Smooth muscle cell (in vitro differentiated cells): ENCODE measurements around the gene OR10A2. TPM values are rescaled to one million over a fixed set of nuclear protein-coding genes. Genes with fewer than 3 reads are reported as not detected.

Source experiments
- DNase-seq: peaks from one replicate; lab custom pipeline; 2025; ENCODE audit not compliant: unreplicated experiment; lab: John Stamatoyannopoulos, UW
- H2AFZ ChIP-seq: fragments of 200-600 bp; sonication (generic); 2 replicates; pipeline ENCODE4 v1.6.0; 2016; ENCODE audit warnings: antibody characterized with exemption, low read depth, mild to moderate bottlenecking
- H3F3A ChIP-seq: fragments of 200-600 bp; sonication (generic); 2 replicates; pipeline ENCODE4 v1.6.0; 2017; ENCODE audit warnings: antibody characterized with exemption, low read depth
- H3K27ac ChIP-seq: fragments of 200-600 bp; sonication (generic); 2 replicates; pipeline ENCODE4 v1.5.1; 2016; ENCODE audit warnings: low read depth, mild to moderate bottlenecking
- H3K27me3 ChIP-seq: fragments of 200-600 bp; sonication (generic); 2 replicates; pipeline ENCODE4 v1.6.1; 2016; ENCODE audit warnings: low read depth, mild to moderate bottlenecking
- H3K36me3 ChIP-seq: fragments of 200-600 bp; sonication (generic); 2 replicates; pipeline ENCODE4 v1.5.1; 2016; ENCODE audit warnings: low read depth
- H3K4me1 ChIP-seq: fragments of 200-600 bp; sonication (generic); 2 replicates; pipeline ENCODE4 v1.5.1; 2016; ENCODE audit warnings: low read depth
- H3K4me2 ChIP-seq: fragments of 200-600 bp; sonication (generic); 2 replicates; pipeline ENCODE4 v1.6.0; 2016; ENCODE audit warnings: mild to moderate bottlenecking
- H3K4me3 ChIP-seq: fragments of 200-600 bp; sonication (generic); 2 replicates; pipeline ENCODE4 v1.5.1; 2016; ENCODE audit warnings: mild to moderate bottlenecking
- H3K79me2 ChIP-seq: fragments of 200-600 bp; sonication (generic); 2 replicates; pipeline ENCODE4 v1.6.0; 2016; ENCODE audit warnings: low read depth, mild to moderate bottlenecking
- H3K9ac ChIP-seq: fragments of 200-600 bp; sonication (generic); 2 replicates; pipeline ENCODE4 v1.6.0; 2016; ENCODE audit warnings: low read depth
- H3K9me3 ChIP-seq: fragments of 200-600 bp; sonication (generic); replicated peaks from 2 replicates; pipeline ENCODE4 v1.5.1; 2016; ENCODE audit warnings: low read depth
- H4K20me1 ChIP-seq: fragments of 200-600 bp; sonication (generic); 2 replicates; pipeline ENCODE4 v1.6.0; 2016; ENCODE audit warnings: low read depth
- WGBS: methylation state at CpG from one replicate; pipeline ENCODE4 v1.1.7; 2016; ENCODE audit warnings: low lambda C conversion rate; 5-methylcytosine and 5-hydroxymethylcytosine counted together
- polyA plus RNA-seq: library from polyadenylated mRNA; unstranded; fragments of >200 nt; fragmentation: Nextera tagmentation; extraction: Ambion mirVana; gene quantifications from 2 replicates; pipeline ENCODE4 v1.2.1, GENCODE V29; 2016
- total RNA-seq: library from RNA; depleted of rRNA; stranded (reverse); fragments of >200 nt; gene quantifications from 2 replicates; pipeline ENCODE4 v1.2.3, GENCODE V29; 2014
- TF ChIP-seq, protein P1 (sequence below): fragments of 200-600 bp; sonication (generic); IDR thresholded peaks from 2 replicates; pipeline ENCODE4 v1.5.1; 2017; ENCODE audit warnings: borderline replicate concordance, mild to moderate bottlenecking, antibody characterized with exemption; ENCODE audit not compliant: insufficient read depth, poor library complexity, severe bottlenecking

The OR10A2 gene
- total and polyA plus RNA-seq, 2 experiments from 2014 or later, result not detected

DNA sequence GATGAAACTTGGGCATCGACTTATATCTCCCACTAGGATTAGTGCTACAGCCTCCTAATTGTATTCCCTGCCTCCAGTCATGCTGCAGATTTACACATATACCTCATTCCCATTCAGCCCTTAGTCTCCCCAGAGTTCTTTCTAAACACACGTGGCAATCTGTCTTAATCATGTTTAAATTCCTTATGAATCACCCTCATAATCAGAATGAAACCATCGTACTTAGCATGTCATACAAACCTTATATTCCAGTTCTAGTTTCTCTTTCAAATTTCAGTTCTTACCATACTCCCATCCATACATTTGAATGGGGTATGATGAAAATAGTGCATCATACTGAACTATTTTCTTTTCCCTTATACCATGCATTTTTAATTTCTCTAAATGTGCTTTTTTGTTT is 6.0 kb upstream of the OR10A2 start:
- Histone ChIP-seq H3K36me3 (no peaks in the 10 kb centered on the region), H3K79me2 (no peaks in the 10 kb centered on the region), H3K27me3 (no peaks in the 10 kb centered on the region), H3K27ac (no peak overlapping the region), H3K9ac (no peak overlapping the region), H4K20me1 (no peaks in the 10 kb centered on the region), H2AFZ (no peak overlapping the region), H3K4me3 (no peak overlapping the region), H3K9me3 (no peaks in the 10 kb centered on the region), H3K4me2 (no peak overlapping the region), H3F3A (no peaks in the 10 kb centered on the region), H3K4me1 (no peaks in the 10 kb centered on the region)
- TF ChIP-seq, protein P1, sequence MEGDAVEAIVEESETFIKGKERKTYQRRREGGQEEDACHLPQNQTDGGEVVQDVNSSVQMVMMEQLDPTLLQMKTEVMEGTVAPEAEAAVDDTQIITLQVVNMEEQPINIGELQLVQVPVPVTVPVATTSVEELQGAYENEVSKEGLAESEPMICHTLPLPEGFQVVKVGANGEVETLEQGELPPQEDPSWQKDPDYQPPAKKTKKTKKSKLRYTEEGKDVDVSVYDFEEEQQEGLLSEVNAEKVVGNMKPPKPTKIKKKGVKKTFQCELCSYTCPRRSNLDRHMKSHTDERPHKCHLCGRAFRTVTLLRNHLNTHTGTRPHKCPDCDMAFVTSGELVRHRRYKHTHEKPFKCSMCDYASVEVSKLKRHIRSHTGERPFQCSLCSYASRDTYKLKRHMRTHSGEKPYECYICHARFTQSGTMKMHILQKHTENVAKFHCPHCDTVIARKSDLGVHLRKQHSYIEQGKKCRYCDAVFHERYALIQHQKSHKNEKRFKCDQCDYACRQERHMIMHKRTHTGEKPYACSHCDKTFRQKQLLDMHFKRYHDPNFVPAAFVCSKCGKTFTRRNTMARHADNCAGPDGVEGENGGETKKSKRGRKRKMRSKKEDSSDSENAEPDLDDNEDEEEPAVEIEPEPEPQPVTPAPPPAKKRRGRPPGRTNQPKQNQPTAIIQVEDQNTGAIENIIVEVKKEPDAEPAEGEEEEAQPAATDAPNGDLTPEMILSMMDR, result no peak
- WGBS, result 41% methylated on average over 3 of the region's 3 CpGs
- no peak for DNase-seq

DNA sequence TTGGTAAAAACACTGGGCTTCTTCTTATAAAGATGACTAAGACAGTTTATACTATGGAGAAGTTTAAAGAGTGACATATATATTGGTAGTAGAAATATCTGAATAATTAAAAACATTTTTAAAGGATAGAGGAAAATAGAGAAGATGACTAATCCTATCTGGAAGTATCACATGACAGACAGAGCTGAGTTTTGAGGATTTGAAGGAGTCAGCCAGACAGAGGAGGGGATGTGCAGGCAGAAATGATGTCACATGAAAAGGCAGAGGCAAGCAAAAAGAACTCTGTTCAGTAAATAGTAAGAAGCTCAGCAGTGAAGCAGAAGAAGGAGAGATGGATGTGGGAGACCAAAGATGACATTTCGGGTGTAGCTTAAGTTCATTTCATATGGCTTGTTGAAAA is 1.6 kb downstream of the OR10A2 start:
- TF ChIP-seq, protein P1, result no peak
- H4K20me1 ChIP-seq, result no peaks in the 10 kb centered on the region
- H3K9ac ChIP-seq, result no peak overlapping the region
- H3K27me3 ChIP-seq, result no peaks in the 10 kb centered on the region
- DNase-seq, result no peak
- H3K36me3 ChIP-seq, result no peaks in the 10 kb centered on the region
- no peak overlapping the region for H2AFZ ChIP-seq
- no peaks in the 10 kb centered on the region for H3K79me2 ChIP-seq
- no peaks in the 10 kb centered on the region for H3K4me1 ChIP-seq
- whole genome bisulfite sequencing, result 100% methylated on average over 1 of the region's 1 CpG
- no peak overlapping the region for H3K4me3 ChIP-seq
- H3K9me3 ChIP-seq, result no peaks in the 10 kb centered on the region
- H3F3A ChIP-seq, result no peaks in the 10 kb centered on the region
- H3K27ac ChIP-seq, result no peak overlapping the region
- no peak overlapping the region for H3K4me2 ChIP-seq

DNA sequence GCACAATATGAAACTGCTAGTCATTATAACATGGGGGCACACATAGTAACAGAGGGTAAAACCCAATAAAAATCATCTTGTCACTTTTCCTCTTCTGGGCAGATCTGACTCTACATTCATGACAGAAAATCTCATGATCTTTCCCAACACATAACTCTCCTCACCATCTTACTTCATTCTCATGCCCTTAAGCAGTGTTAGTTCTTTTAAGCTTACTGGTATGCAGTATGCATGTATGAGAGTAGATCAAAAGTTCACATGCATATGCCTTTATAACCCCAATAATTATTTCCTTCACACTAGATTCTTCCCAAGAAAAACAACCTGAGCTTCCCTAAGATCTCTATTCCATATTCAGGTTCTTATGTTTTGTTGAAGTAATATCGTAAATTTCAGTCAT is 8.4 kb downstream of the OR10A2 start:
- Histone ChIP-seq H3K9me3 (no peaks in the 10 kb centered on the region), H3K27me3 (no peaks in the 10 kb centered on the region), H2AFZ (no peak overlapping the region), H3K36me3 (no peaks in the 10 kb centered on the region), H3F3A (no peaks in the 10 kb centered on the region), H3K4me1 (no peaks in the 10 kb centered on the region), H3K4me2 (no peak overlapping the region), H3K79me2 (no peaks in the 10 kb centered on the region), H3K9ac (no peak overlapping the region), H3K27ac (no peak overlapping the region), H4K20me1 (no peaks in the 10 kb centered on the region), H3K4me3 (no peak overlapping the region)
- TF ChIP-seq, protein P1, result no peak
- no peak for DNase-seq
- WGBS, result 89% methylated on average over 1 of the region's 1 CpG

DNA sequence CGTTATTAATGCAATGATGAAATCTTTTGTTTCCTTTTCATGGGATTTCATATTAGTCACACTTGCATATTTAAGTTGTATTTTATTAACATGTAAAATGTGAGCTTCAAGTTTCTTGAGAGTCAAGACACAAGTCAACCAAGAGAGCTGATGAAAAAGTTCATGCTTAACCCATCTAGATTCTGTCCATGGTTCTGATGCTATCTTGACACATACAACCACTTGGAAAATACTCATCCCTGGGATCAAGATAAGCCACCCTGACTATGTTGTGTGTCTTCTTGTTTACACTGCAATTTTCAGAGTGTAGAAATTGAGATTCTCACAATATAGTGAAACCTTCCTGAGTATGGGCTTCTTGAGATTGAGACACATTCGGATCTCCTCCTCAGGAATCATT is 12.9 kb downstream of the OR10A2 start:
- Histone ChIP-seq H3K79me2 (no peaks in the 10 kb centered on the region), H3K27me3 (no peaks in the 10 kb centered on the region), H2AFZ (no peak overlapping the region), H3K27ac (no peak overlapping the region), H4K20me1 (no peaks in the 10 kb centered on the region), H3K36me3 (no peaks in the 10 kb centered on the region), H3K9me3 (no peaks in the 10 kb centered on the region), H3K4me3 (no peak overlapping the region), H3K9ac (no peak overlapping the region), H3K4me1 (no peaks in the 10 kb centered on the region), H3F3A (no peaks in the 10 kb centered on the region), H3K4me2 (no peak overlapping the region)
- DNase-seq, result no peak
- 92% methylated on average over 2 of the region's 2 CpGs for WGBS
- TF ChIP-seq, protein P1, result no peak
